GM21717 (cell line): ENCODE data around the gene HDGFL2.
"Not testable (repeated sequence)": the region's sequence is repeated elsewhere in the genome, so short reads cannot be mapped to it uniquely, and the experiment has no call there.

ENCODE experiments used
- ATAC-seq: cut with Tn5 transposase; IDR thresholded peaks from one replicate; pipeline ENCODE4 v1.9.1; 2021; ENCODE audit warnings: mild to moderate bottlenecking, moderate library complexity; ENCODE audit not compliant: unreplicated experiment

Gene HDGFL2

GRCh38 chr19:4529924-4530522 lies 57.9 kb downstream of the HDGFL2 start:
- ATAC-seq = no peak

DNA sequence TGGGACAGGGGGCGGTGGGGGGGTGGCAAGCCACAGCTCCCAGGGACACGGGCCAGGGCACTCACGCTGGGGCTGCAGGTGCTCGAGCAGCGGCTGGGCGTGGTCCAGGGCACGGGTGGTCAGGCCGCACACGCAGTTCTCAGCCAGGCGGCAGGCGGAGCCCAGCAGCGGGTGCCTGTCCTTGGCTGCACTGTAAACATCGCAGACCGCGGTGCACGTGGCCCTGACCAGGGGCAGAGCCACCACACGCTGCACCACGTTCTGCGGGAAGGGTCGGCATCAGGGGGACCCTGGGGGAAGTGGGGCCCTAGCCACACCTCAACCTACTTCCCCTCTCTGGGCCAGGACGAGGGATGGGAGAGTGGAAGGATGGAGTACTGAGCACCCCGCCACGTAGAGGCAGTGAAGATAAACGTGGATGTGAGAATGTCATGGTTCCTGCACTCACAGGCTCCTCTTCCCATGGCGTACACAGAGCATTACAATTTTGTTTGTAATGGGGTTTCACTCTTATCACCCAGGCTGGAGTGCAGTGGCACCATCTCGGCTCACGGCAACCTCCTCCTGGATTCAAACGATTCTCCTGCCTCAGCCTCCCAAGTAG lies 59.6 kb downstream of the HDGFL2 start:
- no peak for ATAC-seq

DNA sequence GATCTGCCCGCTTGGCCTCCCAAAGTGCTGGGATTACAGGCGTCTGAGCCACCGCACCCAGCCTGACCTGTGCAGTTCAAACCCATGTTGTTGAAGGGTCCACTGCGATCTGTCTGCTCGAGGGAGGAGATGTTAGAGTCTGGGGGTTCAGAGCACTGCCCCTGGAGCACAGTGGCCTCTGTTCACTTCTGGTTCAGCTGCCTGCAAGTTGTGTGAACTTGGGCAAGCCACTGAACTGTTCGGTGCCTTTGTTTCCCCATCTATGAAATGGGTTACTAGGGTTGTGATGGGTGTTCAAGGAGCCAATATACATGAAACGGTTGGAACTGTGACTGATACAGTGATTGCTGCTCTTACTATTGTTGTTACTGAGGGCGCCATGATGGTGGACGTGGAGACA lies 61.2 kb downstream of the HDGFL2 start:
- ATAC-seq = no peak

GRCh38 chr19:4533835-4534424 lies 61.8 kb downstream of the HDGFL2 start:
- no peak for ATAC-seq

DNA sequence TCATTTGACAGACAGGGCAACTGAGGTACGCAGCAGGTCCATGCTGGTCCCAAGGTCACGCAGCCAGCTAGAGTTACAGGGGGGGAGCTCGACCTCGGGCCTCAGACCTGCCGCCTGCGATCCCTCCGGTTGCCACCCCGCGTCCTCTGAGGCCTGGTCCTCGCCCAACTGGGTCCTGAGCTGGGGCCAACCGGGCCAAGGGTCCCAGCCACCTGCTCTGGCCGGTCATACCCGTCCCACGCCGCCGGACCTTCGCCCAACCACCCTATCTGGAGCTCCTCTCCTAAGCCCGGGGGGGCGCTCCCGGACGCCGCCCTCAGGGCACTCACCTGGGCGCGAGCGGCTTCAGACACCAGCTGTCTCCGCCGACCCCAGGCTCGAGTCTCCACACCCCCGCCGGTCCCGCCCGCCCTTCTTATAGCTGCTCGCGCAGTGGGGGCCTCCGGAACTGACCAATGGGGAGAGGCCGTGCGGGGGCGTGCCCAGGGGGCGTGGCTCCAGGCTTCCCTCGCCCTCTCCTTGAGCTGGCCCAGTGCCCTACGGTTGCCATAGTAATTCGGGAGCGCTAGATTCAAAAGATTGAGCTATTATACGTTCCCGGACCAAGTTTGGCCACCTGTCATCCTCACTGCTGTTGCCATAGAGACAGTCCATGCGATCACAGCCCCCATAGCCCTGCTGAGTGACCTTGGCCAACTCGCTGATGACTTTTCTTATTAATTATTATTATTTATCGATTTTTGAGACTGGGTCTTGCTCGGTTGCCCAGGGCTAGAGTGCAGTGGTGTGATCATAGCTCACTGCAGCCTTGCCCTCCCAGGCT lies 63.0 kb downstream of the HDGFL2 start, which contains the start of gene PLIN5:
PLIN5 (minus strand) TSS at position 389 of the 823 bp plus-strand sequence. CDS start 1,150 bp downstream, outside the sequence.
- no peak for ATAC-seq

- no peak for ATAC-seq
These were observed 64.7 kb downstream of the HDGFL2 start for GRCh38 chr19:4536798-4537197.

- ATAC-seq = no peak
These were observed 66.0 kb downstream of the HDGFL2 start for GRCh38 chr19:4537953-4538600.

GRCh38 chr19:4538601-4538954 lies 66.5 kb downstream of the HDGFL2 start:
- ATAC-seq = no peak

- ATAC-seq = no peak
These were observed 67.1 kb downstream of the HDGFL2 start for GRCh38 chr19:4539169-4539692.

DNA sequence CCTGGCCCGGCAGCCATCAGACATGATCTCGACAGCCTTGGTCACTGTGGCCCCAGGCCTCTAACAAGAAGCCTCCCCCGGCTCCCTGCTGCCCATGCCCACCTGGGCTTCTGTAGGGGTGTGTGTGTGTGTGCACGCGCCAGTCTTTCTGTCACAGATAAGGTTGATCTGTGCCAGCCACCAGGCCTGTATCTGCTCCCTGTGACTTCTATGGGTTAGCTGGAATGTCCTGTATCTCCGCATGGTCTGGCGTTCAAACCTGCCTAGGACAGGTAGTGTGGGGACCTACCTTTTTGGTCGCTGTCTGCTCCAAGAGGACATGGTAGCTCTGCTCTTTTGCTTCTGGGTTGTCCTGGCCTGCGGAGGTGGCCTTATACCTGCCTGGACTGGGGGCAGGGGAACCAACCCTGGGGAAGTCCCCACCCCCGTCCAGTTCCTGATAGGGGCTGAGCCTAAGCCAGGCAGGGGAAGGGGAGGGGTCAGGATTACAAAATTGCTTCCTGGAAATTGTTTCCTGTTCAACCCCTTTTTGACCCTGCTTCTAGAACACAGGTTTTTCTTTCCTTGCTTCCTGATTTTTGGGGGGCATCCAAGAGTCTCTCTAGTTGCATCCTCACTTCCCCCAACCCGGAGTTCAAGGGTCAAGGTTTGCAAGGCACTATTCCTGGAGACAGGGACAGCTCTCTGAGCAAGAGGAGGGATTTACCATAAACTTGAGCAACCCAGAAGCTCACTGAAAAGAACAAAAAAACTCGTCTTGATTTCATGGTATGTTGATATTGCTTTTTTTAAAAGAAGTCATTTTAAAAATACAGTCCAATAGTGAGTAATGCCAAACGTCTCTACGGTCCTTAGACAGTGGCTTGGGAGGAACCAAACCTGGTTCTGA lies 67.8 kb downstream of the HDGFL2 start, which contains the start of gene LRG1:
LRG1 (minus strand) TSS at position 344 of the 889 bp plus-strand sequence; CDS start at position 321, 23 bp downstream.
- ATAC-seq = no peak

DNA sequence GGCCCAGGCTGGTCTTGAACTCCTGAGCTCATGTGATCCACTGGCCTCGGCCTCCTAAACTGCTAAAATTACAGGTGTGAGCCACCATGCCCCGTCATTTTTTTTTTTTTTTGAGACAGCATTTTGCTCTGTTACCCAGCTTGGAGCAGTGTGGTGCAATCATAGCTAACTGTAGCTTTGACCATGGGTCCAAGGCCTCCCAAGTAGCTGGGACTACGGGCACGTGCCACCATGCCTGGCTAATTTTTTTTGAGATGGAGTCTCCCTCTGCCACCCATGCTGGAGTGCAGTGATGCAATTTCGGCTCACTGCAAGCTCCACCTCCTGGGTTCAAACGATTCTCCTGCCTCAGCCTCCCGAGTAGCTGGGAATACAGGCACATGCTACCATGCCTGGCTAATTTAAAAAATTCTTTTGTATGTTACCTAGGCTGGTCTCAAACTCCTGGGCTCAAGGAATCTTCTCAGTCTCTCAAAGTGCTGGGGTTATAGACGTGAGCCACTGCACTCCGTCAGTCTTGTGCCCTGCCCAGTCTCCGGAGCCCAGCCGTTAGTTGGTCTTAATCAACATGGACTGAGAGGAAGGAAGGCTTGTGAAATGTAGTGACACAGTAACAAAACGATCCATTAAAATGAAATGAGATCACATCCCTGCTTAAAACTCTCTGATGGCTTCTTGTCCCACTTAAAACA lies 69.2 kb downstream of the HDGFL2 start:
- no peak for ATAC-seq

DNA sequence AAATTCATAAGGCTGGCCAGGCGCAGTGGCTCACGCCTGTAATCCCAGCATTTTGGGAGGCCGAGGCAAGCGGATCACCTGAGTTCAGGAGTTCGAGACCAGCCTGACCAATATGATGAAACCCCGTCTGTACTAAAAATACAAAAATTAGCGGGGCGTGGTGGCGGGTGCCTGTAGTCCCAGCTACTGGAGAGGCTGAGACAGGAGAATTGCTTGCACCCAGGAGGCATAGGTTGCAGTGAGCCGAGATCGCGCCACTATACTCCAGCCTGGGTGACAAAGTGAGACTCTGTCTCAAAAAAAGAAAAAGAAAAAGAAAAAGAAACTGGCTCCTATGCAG lies 69.7 kb downstream of the HDGFL2 start:
- ATAC-seq = not testable (repeated sequence)

- no peak for ATAC-seq
These were observed 71.1 kb downstream of the HDGFL2 start for GRCh38 chr19:4542896-4543841.

- no peak for ATAC-seq
These were observed 71.9 kb downstream of the HDGFL2 start for GRCh38 chr19:4543842-4544647.

GRCh38 chr19:4547303-4548237 lies 75.5 kb downstream of the HDGFL2 start:
- no peak for ATAC-seq

DNA sequence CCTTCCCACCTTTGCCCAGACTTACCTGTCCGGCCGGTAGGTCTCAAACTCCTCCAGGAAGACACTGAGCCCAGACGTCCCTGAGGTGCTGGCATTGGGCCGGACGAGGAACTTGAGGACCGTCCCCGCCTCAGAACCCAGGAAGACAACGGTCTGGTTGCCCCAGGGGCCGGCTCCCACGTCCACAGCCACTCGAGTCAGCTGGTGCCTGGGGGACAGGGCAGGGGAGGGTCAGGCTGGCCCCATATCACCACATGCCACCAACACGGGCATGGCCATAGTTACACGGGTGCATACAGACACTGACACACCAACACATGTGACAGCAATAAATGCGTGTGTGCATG lies 76.1 kb downstream of the HDGFL2 start:
- no peak for ATAC-seq
